NCI-H2196 treated with DMSO at 0.1 percent for 48 hours (cell line): Measurements from ENCODE around the gene STAMBPL1.
"Not testable (repeated sequence)": the region's sequence is repeated elsewhere in the genome, so short reads cannot be mapped to it uniquely, and the experiment has no call there.

Source experiments
- DNase-seq: peaks from one replicate; lab custom pipeline; 2025; ENCODE audit not compliant: unreplicated experiment; lab: John Stamatoyannopoulos, UW

The STAMBPL1 gene

GRCh38 chr10:88854684-88855083 lies 25.4 kb upstream of the STAMBPL1 start:
- DNase-seq = no peak

- DNase-seq = no peak
Observed at GRCh38 chr10:88857831-88858230, 22.2 kb upstream of the STAMBPL1 start.

GRCh38 chr10:88858491-88858890 lies 21.6 kb upstream of the STAMBPL1 start:
- no peak for DNase-seq

GRCh38 chr10:88861036-88861435 lies 19.0 kb upstream of the STAMBPL1 start:
- DNase-seq = no peak

DNA sequence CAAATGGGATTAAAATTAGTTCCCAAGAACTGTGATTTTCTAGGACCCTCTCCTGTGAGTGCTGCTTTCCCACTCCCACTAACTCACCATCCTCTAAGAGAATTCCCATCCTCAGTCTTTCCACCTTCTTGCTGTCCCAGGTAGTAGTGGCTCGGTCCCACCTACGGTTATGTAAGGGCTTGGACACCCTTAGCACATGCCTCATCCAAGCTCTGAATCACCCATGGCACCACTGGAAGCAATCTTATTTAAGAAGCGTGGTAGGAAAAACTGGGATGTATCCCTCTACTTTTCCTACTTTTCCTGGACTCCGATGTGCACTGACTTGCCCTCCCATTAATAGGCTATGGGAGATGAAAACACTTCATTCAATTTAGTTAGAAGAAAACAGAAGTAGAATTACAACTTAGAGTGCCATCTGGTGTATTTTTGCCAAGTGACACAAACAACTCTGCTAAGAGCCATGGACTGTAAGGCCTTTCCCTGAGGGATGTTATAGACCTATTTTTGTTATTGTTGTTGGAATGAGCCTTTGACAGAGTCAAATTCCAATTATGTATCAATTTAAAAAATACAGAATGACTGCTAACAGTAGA lies 14.7 kb upstream of the STAMBPL1 start:
- DNase-seq = no peak

DNA sequence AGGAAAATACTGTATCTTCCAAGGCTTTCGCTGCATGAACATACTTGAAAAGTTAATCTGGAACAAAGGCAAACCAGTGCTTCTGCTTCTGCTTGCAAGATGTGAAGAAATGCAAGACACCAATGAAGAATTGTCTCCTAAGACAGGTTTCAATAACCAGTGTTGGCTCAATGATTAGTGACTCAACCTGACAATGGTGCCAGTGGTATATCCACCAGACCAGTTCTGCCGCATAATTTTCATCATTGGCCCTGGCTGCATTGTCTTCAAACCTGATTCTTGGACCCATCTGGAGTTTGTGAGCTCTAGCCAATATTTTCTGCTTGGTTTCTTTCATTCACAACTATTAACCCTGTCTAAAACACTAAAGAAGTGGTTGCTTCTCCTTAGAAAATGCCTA lies 13.6 kb upstream of the STAMBPL1 start:
- no peak for DNase-seq

GRCh38 chr10:88870089-88870488 lies 10.0 kb upstream of the STAMBPL1 start:
- no peak for DNase-seq

DNA sequence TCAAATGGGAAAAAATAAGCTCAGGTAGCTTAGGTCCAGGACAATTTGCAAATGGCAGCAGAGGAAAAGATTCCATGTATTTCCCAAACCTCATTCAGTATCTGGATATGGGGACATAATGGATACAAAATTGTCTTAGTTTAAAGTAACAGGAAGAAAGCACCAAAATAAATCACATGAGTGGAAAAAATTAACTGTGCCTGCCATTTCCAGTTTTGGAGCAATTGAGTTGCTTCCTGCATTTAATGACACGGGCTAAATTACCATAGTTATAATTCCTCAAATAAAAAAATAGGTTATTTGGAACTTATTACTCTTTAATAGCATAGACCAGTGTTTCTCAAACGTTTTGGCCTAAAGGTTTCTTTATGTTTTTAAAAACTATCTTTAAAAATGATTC lies 6.3 kb upstream of the STAMBPL1 start:
- DNase-seq = no peak

- no peak for DNase-seq
Observed at GRCh38 chr10:88874281-88874680, 5.8 kb upstream of the STAMBPL1 start.

DNA sequence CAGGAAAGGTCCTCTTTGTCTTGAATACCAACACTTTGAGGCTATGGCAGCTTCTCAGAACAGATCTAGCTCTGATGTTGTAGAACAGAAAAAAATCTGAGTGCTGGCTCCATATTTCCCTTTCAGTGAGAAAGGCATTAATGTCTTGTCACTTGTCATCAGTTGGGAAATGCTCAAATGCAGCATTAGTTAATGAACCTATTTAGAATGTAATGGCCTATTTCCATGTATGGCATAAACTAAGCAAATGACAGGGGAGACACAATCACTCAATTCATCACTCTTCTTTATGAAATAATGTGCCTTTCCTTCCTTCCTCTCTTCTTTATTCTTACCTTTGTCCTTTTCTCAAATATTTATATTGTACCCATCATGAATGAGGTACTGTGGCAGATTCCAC lies 5.0 kb upstream of the STAMBPL1 start:
- DNase-seq = no peak

- no peak for DNase-seq
Observed at GRCh38 chr10:88877298-88877697, 2.7 kb upstream of the STAMBPL1 start.

- peak; percentile 15 for DNase-seq
Observed at GRCh38 chr10:88880282-88881076, 434 bp downstream of the STAMBPL1 start.

DNA sequence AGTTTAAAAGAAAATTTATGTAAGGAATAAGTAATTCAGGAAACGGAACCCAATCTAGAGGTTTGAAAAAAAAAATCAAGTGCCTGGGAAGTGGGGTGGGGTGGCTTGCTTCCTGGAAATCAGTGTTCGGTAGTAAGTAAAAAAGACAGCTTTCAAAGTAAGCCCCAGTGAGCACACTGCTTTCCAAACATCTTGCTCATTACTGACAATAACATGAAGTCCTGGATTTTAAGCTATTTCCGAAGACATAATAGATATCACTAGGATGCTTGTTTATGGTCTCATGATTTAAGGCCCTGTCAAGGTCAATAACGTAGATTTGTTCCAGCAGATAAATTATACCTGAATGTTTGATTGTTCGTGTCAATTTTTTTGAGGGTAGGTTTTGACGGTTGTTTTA lies 1.3 kb downstream of the STAMBPL1 start:
- DNase-seq = no peak

GRCh38 chr10:88881922-88882645 lies 2.0 kb downstream of the STAMBPL1 start:
- DNase-seq = no peak

DNA sequence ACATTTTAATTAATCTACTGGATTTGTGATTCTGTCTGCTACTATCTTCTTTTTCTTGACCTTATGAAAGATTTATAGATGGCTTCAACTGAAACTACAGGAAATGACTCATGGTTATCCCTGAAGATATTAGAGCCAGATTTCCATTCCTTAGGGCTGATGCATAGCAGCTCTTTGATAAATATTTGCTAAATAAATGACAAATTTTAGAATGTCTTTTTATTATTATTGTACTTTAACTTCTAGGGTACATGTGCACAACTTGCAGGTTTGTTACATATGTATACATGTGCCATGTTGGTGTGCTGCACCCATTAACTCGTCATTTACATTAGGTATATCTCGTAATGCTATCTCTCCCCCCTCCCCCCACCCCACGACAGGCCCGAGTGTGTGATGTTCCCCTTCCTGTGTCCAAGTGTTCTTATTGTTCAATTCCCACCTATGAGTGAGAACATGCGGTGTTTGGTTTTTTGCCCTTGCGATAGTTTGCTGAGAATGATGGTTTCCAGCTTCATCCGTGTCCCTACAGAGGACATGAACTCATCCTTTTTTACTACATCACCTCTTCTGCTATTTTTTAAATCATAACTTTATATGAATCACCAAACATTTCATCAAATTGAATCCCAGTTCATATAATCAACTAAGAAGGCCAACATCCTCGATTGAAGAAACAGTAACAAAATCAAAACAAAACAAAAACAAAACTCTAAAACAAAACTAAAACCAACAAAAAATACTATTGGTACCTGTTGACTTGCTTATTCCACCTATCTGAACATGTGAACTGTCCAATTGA lies 2.8 kb downstream of the STAMBPL1 start:
- DNase-seq = not testable (repeated sequence)

GRCh38 chr10:88883448-88883809 lies 3.4 kb downstream of the STAMBPL1 start:
- no peak for DNase-seq

GRCh38 chr10:88886557-88886956 lies 6.5 kb downstream of the STAMBPL1 start:
- no peak for DNase-seq

GRCh38 chr10:88888810-88889445 lies 8.9 kb downstream of the STAMBPL1 start:
- no peak for DNase-seq

- DNase-seq = no peak
Observed at GRCh38 chr10:88889559-88890337, 9.7 kb downstream of the STAMBPL1 start.
